GM20000 (cell line): ENCODE measurements around the gene NSDHL.

Experiments
- DNase-seq: peaks from one replicate; pipeline ENCODE4 v3.0.0; 2012; ENCODE audit warnings: low spot score
- TF ChIP-seq, protein P1 (sequence below): IDR thresholded peaks from 2 replicates; pipeline ENCODE4 v1.5.1; 2012; ENCODE audit warnings: mild to moderate bottlenecking, control low read depth; ENCODE audit errors: extremely low read depth, missing control alignments

NSDHL gene

DNA sequence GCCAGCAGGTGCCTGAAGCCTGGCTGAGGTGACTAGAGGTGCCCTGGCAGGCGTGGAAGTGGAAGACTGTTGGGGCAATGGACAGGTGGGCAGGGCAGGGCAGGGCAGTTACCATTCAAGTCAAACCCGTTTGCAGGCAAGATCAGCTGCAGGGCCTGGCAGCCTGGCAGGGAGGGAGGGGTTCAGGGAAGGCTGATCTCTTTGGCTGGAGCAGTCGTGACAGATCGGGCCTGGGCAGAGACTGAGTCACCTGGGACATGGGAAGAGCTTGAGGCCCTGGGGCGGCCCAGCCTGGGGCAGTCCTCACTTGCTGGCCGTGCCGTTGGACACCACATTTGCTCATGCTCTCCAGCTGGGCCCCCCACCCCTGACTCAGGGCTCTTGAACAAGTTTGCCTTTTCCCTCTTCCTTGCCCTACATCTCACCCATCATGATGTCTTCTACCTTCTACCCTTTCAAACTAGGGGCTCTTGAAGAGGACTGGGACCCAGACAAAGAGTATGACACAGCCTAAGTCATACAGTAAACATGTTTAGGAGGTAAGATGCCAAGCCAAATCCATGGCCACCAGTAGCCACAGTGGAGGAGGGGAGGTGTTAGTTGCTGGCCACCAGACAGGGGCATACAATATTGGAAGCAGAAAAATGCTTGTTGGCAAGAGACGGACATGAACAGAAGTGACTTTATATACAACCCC is 65.0 kb downstream of the NSDHL start:
- TF ChIP-seq, protein P1, sequence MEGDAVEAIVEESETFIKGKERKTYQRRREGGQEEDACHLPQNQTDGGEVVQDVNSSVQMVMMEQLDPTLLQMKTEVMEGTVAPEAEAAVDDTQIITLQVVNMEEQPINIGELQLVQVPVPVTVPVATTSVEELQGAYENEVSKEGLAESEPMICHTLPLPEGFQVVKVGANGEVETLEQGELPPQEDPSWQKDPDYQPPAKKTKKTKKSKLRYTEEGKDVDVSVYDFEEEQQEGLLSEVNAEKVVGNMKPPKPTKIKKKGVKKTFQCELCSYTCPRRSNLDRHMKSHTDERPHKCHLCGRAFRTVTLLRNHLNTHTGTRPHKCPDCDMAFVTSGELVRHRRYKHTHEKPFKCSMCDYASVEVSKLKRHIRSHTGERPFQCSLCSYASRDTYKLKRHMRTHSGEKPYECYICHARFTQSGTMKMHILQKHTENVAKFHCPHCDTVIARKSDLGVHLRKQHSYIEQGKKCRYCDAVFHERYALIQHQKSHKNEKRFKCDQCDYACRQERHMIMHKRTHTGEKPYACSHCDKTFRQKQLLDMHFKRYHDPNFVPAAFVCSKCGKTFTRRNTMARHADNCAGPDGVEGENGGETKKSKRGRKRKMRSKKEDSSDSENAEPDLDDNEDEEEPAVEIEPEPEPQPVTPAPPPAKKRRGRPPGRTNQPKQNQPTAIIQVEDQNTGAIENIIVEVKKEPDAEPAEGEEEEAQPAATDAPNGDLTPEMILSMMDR: no peak
- no peak for DNase-seq

DNA sequence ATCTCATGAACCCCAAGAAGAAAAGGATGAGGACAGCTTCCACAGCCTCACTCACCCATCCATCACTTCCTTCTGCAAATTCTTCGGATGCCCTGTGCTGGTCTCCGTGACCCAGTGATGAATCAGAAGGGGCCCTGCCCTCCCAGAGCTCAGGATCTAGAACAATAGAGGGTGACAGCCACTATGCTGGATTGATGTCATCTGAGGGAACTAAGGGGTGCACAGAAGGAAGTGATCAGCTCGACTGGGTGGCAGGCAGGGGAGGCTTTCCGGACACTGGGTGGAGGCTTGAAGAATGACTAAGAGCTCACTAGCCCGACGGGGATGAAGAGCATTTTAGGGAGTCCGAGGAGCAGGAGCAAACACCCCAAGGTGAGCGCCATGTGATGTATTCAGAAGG is 65.6 kb downstream of the NSDHL start:
- DNase-seq: no peak
- TF ChIP-seq, protein P1: no peak

DNA sequence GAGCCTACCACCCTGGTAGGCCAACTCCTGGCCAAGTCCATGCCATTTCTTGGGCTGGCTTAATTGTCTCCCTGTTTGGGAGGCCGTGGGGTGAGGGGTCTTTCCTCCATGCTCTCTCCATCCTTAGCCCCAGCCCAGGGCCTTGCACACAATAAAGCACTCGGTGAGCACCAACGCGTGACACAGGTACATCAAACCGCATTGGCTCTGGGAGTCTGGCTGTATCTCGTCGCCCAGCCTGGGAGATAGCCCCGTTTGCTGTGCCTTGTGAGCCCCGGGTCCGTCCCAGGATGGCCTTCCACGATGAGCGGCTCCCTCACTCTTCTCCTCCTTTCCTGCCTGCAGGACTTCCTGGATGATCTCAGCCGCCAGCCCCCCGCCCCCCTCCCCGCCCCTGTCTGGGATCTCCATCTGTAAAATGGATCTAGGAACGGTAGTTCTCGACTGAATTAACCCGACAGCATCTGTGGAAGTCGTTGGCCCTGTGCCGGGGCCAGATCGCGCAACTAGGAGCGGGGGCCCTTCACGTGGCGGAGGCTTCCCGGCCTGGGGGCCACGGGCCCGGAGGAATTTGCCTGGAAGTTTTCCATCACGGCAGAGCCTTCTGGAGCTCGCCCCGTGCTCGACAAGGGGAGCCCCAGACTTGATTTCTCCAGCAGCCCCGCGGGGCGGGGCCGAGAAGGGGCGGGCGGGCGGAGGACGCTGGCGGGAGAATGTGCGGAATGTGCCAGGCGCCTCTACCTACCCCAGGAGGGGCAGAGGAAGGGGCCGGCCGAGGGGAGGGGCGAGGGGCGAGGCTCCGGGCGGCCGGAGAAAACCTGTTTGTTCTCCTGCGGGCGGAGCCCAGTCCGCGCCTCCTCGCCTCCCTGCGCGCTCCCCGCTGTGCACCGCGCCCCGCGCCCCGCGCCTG is 66.6 kb downstream of the NSDHL start, which contains the start of gene ZNF185:
Gene ZNF185 (plus strand): TSS at position 846 of the 910 bp plus-strand sequence. CDS start 16,423 bp downstream, outside the sequence.
- TF ChIP-seq, protein P1: no peak
- DNase-seq: no peak

DNA sequence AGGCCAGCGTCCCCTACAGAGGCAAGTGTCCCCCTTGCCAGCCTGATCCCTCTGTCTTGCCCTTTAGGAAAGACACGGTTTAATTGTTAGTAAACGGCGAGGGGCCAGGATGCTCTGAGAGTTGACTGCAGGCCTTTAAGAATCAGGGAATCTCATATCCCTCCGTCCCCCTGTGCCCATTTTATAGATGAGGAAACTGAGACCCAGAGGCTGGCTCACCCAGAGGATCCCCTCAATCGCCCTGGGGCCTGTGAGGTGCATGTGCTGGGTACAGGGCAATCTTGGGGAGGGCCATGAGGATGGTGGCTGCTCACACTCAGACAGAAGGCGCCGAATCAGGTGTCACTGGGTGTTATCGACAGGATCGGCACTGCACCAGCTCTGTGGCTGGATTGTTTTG is 67.6 kb downstream of the NSDHL start:
- TF ChIP-seq, protein P1: no peak
- DNase-seq: no peak

DNA sequence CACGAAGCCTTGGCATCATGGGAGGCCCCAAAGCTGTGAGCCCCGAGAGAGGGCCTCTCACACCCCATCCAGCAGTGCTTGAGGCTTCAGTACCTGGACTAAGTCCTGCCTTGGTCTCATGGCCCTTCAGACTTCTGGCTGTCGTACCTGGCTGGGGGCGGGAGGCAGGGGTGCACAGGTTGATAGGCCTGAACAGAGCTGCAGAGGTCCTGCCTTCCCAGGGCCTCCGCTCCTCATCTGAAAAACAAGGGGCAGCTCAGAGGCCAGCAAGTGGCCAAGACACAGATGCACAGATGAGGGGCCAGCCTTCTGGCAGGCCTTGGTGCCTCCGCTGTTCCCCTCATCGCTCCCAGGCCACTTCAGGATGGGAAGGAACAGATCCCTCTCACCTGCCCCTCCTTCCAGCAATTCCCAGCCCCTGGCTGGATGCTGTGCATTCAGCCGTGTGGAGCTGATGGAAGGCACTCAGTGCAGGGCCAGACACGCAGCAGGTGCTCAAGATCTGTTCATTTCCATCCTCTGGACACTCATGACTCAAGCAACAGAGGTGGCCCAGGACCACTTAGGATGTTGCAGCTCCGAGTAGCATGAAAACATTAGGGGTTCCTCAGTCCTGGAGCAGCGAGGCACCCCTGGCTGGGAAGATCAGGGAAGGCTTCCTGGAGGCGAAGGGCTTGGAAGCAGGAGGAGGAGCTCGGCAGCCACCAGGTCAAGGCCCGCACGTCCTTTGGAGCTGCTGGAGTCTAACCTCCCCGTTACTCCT is 68.4 kb downstream of the NSDHL start:
- TF ChIP-seq, protein P1: no peak
- DNase-seq: no peak

DNA sequence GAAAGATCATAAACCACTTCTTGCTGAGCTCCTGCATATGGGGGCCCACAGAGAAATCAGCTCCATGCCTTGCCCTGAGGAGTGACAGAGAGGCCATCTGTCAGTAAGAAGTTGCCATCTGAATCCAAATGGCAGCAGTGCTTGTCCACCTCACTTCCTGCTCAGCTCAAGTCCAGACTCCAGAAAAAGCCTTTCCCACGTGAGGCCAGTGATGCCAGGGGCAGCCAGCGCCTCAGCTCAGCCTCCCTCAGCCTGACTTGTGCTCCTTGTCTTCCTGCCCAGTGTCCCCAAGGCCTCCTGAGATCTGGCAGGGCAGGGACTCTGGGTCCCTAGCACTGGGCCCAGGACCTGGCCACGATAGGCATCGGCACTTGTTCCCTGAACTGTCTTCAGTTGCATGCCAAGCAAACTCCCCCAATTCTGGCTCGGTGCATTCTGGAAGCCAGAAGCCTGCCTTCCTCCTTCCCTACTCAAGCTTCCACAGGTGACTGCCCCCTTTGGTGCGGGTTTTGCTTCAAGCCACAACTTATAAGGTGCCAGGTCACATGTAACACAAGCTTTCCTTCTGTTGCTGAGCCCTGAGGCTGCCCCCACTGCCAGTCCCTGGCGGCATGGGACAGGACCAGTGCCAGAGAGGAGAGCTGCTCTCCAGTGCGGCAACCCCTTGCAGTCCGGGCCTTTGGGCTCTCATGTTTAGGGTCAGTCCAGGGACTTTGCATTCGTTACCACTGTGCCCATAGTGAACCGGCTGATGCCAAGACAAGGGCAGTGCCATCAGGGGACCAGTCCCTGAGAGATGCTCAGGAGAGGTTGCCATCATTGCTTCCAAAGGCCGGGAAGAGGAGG is 69.2 kb downstream of the NSDHL start:
- no peak for DNase-seq
- TF ChIP-seq, protein P1: no peak
